SK-N-SH treated with all-trans-retinoic acid at 6 μM for 48 hours (cell line): ENCODE results near the gene HOXA7.

ENCODE experiments used
- CREB5 ChIP-seq: fragments of 250-450 bp; sonication (Bioruptor Pico); IDR thresholded peaks from 2 replicates; pipeline ENCODE4 v1.5.1; 2020; ENCODE audit warnings: low read depth, mild to moderate bottlenecking, moderate library complexity
- CSDC2 ChIP-seq: fragments of 250-450 bp; sonication (Bioruptor Pico); IDR thresholded peaks from 2 replicates; pipeline ENCODE4 v1.5.0; 2020; ENCODE audit warnings: mild to moderate bottlenecking, moderate library complexity
- ZC3H10 ChIP-seq: fragments of 250-450 bp; sonication (Bioruptor Pico); IDR thresholded peaks from 2 replicates; pipeline ENCODE4 v1.5.1; 2021; ENCODE audit warnings: mild to moderate bottlenecking, moderate library complexity
- ZFP3 ChIP-seq: fragments of 250-450 bp; sonication (Bioruptor Pico); IDR thresholded peaks from 2 replicates; pipeline ENCODE4 v1.5.0; 2020; ENCODE audit warnings: mild to moderate bottlenecking, moderate library complexity

- no peak for TF ChIP-seq ZC3H10 (CRISPR knock-in tag)
- no peak for TF ChIP-seq CSDC2 (CRISPR knock-in tag)
- no peak for TF ChIP-seq ZFP3 (CRISPR knock-in tag)
- no peak for TF ChIP-seq CREB5 (CRISPR knock-in tag)
Measured at GRCh38 chr7:27171637-27172314, 15.3 kb upstream of the HOXA7 start.
